Left lobe of liver (tissue), 2 donors: Measurements from ENCODE around the gene SEC24D. TPM values are rescaled to one million over a fixed set of nuclear protein-coding genes. Genes with fewer than 3 reads are reported as not detected.

ENCODE experiments used
- ATAC-seq: fragments of 200-7000 bp; cut with Tn5 transposase; one replicate; pipeline ENCODE4 v1.9.1; 2020; ENCODE audit warnings: mild to moderate bottlenecking, moderate library complexity
- DNase-seq: peaks from one replicate; pipeline ENCODE4 v3.0.0-alpha.2; 2020; ENCODE audit warnings: low spot score
- total RNA-seq: library from RNA; stranded (reverse); gene quantifications from one replicate; pipeline ENCODE4 v1.2.1, GENCODE V29; 2021
- donor health status: DM: no; HTN: no; CAD: no; lungs with moderate emphysema.
- donor health status: DM: no; HTN: yes; CAD: no.

The SEC24D gene
- total RNA-seq, 1 donor from 2014 or later, result 59.1 TPM

DNA sequence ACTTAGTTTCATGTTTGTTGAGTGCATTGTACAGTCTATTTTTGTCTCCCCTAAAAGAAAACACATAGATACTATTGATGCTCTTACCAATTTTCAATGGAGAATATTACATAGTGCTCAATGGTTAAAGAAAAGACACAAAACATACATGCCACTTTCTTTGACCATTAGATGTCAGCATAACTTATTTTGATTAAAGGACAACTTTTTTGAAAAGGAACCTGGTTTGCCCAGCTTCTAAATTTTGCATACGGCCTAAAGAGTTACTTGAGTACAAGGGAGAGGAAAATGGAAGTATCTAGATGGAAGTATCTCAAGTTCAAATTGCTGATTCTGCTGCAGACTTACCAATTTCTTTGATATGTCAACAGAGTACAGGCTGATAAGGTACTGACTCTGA lies 82.2 kb downstream of the SEC24D start:
- no peak for DNase-seq
- ATAC-seq, result no peak

DNA sequence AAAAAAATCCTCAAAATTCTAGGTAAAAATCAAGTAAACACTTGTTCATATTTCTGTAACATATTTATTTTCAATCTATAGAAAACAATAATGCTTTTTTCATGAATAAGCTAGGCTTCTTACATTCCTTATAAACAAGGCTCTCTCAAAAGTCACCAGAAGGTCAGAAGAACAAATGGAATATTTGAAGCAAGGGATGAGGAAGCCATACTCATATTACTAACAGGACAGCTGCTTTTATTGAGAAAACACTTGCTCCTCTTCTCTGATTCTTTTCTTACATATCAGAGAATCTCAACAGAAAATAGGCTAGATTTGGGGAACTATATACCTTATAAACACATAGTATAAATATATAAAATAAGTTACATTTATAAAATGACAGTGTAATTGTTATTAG lies 82.8 kb downstream of the SEC24D start:
- DNase-seq, result no peak

DNA sequence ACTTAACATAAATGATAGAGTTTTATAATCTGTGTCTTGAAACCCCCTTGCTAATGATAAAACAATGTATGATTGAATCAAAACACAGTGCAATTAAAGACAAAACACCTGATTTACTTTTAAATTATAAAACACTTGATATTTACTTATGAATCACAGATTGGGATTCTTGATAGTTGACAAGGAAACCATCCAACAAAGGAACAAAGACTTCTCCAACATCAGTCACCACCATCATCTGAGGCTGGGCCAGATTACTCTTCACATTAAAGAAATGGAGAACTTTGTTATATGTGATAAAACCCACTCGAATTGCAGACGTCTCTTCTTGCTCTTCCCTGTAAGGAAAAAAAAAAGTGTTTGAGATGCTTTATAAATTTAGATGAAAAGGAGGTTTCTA lies 83.4 kb downstream of the SEC24D start:
- no peak for DNase-seq
- no peak for ATAC-seq

More for the DNA sequence above, 82.8 kb downstream of the SEC24D start:
- ATAC-seq, result no peak

DNA sequence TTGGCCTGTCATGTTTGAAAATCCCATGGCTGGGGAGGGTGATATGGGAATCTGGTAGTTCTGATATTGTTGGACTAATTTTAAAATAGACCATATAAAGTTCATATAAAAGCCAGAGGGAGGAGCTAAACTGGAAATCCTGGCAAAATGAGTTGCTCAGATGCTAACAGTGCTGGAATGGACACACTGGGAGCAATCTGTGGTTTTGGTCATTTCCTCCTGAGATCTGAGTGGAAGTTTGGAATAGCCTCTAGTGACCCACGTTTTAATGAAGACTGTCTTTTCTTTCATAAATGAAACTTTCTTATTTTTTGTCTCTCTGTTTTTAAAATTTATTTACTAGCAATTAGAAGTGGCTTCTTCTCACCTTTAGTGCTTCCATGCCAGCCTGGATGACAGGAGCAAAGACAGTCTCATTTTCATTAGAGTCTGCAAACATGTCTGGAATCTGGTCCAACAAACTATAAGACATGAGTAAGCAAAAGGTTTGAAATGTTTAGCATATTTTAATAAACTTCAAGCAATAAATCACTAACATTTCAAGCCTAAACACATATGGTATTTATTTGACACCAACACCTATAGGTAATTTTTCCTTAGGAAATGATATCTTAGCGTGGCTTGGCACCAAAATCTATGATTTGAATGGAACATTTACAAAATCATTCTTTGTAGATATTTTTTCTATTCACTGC lies 84.2 kb downstream of the SEC24D start:
- DNase-seq (no peak), ATAC-seq (peak; percentile 23)

DNA sequence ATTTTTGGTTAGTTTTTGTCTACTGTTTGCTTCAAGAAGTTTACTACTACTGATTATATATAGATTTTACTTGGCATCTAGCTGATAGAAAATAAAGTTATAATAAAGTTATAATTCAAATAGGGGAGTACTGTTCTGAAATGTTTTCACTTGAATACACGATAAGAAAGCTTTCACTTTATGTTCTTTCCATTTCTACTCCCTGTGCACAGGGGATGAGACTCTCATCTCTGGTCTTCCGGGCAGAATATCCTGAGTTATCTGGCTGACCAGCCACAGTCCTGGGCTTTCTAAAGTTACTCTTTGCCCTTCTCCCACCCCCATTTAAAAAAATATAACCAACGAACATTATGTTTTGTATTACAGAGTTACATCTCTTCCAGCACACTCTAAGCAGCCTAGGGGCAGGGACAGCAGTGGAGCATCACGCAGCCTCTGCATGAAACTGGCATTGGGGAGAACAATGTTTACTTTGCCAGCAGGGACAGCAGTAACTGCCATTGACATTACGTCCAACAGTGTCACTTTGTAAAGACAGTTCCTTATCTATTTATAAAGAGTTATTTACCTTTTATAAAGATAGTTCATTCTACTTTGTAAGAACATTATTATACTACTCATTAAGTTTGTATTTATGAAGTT lies 86.5 kb downstream of the SEC24D start:
- DNase-seq, result peak; percentile 68
- peak; percentile 91 for ATAC-seq

DNA sequence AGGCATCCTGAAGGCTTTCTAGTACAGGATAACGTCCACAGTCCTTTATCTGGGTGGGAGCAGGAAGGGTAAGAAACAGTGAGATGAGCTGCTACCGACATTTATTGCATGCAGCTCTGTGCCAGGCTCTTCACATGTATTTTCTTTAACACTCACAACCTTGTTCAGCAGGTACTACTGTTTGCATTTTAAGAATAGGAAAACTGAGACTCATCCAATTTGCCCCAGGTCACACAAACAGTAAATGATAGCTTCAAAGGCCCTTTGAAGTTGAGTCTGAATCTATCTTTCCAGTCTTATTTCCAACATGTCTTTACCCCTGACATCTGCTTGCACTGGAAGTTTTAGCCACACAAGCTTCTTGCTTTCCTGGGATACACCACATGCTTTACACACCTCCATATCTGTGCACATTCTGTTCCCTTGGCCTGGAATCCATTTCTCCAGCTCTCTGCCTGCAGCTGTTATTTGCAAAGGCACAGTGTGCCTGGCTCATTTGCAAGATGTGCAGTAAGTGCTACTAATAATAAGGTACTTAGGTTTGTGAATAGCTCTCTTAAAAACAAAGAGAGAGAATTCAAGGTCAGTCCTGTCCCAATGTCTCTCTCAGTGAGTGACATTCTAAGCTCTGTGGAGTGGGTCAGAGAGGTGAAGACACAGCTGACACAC lies 89.5 kb downstream of the SEC24D start:
- DNase-seq (no peak), ATAC-seq (no peak)

DNA sequence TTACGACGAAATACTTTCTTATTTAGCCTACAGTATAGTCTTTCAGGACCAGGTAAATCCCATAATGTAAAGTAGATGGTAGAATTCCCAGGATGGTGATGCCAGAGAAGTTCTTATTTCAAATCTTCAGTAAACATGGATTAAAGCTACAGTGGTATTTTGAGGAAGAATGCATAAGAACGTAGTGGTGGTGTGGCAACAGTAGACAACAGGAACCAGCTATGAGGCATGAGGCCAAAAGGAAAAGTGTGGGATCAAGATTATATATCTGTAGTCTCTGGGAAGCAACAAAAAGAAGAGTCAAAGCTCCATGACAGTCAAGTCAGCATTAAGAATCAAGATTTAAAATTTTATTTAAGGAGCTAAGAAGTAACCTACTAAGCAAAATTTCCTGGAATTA lies 90.6 kb downstream of the SEC24D start:
- no peak for DNase-seq
- no peak for ATAC-seq

DNA sequence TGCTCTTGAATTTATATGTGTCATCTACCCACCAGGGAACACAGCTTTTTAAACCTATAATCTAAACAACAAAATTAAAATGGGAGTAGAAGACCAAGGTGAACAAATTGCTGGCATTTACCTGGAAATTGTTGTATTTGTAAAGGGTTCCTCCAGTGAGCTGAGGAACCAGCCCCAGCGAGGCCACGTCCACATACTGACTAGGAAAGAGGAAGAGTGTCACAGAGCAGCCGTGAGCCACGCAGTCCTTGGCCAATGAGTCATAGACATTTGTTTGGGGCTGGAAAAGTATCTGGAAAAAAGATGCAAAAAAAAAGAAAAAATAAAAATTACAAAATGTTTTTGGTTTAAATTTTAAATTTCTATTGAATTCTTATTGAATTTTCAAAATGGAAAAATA lies 92.1 kb downstream of the SEC24D start:
- DNase-seq (no peak), ATAC-seq (no peak)

DNA sequence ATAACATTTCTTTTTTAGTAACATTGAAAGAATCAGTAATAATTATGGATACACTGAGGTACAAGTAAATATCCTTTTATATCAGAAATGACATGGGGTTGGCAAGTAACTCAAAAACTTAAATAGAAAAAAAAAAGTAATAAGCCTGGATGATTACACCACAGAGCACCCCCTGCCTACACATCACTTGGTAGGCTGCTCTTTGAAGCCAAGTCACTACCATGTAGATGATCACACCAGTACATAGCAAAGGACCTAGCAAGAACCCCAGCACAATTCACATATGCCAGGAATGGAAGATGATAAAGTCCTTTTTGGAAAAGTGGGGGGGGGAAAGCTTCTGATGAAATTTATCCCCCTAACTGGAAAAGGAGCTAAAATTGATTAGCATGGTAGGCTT lies 93.9 kb downstream of the SEC24D start:
- DNase-seq (no peak), ATAC-seq (peak; percentile 32)

DNA sequence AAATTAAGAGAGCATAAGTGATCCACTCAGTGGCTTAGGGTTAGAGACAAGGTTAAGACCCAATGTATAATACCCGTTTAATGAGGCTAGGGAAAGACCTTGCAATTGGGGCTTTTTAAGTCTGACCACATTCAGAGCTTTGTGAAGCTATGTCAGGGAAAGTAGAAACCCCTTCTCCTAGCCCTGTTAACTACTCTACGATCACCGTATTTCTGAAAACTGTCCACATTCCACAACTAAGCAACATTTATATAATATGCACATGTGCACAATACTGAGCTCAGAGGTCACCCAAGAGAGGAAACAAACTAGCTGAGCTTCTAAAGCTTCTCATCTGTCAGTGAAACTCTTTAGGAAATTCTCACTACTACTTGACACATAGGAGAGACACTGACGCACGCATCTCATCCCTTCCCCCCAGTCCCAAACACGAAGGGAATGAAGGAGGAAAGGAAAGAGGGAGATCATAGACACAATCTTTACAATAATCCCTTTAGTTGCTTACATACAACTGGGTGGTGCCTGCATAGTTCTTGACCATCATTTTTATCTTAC lies 94.5 kb downstream of the SEC24D start:
- DNase-seq (no peak), ATAC-seq (peak; percentile 42)

DNA sequence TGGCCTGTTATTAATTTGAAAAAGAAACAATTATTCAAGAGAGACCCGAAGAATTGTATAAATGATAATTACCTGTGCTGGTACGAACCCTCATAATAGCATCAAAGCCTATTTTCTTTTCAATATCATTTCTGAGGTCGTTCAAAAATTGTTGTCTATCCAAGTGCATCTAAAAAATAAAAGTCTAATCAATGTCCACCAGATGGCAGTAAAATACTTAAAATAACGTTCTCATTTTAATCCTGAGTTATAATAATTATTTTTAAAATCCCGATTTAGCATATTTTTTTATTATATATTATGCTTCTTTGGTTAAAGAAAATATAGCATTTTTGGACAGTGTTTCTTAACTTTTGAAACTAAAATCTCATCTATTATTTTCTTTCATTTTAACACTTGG lies 95.1 kb downstream of the SEC24D start:
- DNase-seq (no peak), ATAC-seq (no peak)

DNA sequence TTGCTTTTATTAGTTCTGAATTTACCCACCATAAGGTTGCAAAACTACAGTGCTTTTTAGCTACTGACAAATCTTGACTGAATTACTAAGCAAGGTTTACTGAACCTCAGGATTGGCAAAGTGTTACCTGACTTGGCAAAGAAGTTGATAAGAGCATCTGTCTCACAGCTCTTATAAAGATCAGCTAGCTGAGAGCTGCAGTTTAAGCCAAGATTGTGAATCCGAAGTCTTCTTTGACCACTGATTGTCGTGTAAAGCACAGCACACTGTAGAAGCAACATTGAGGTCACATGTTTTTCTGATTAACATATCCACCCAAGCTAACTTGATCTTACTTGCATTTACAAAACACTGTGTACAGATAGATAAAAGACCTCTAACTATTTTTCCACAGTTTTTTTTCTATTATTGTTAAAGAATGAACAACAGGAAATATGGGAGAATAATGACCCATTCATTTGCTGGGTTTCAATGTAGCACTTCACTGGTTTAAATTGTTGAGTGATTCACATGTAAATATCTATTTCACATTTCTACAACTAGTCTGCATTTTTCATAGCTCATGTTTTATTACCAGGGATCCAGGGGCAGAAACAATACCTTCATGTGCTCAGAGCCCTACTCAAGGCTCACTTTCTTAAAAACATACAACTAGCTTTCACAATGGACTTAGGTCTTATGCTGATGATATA lies 96.8 kb downstream of the SEC24D start:
- DNase-seq (no peak), ATAC-seq (peak; percentile 46)

DNA sequence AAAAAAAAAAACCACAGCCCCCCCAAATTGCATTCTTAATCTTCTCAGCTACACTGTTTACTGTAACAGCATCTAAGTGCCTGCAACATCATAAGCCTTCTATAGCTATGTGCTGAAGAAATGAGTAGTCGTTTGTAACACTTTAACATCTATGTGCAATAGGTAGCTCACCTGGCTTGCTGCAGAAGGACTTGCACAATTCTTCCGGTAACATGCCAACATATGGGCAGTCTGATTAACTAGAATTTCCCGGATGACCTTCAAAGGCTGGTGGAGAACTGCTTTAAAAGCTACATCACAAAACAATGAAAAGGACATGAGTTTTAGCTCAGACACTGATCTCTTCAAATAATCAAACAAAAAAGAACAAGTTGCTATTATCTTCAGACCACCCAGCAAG lies 97.8 kb downstream of the SEC24D start:
- ATAC-seq (peak; percentile 62), DNase-seq (no peak)

DNA sequence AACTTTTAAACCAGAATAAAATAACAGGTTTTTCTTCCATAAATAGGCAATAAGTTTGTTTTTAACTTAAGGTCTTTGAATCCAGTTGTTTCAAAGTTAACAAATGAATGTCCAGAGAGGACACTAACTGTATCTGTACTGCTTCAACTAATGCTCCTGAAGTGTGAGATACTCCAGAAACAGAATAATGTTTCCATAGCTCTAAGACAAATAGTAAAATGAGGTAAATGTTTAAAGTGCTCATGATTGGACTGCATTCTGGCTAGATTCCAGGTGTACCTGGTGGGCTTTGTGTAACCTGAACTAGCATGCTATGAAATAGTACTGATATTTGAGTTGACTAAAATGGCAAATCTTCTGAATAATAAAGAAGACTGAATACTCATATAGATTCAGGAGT lies 99.0 kb downstream of the SEC24D start:
- DNase-seq (no peak), ATAC-seq (no peak)

DNA sequence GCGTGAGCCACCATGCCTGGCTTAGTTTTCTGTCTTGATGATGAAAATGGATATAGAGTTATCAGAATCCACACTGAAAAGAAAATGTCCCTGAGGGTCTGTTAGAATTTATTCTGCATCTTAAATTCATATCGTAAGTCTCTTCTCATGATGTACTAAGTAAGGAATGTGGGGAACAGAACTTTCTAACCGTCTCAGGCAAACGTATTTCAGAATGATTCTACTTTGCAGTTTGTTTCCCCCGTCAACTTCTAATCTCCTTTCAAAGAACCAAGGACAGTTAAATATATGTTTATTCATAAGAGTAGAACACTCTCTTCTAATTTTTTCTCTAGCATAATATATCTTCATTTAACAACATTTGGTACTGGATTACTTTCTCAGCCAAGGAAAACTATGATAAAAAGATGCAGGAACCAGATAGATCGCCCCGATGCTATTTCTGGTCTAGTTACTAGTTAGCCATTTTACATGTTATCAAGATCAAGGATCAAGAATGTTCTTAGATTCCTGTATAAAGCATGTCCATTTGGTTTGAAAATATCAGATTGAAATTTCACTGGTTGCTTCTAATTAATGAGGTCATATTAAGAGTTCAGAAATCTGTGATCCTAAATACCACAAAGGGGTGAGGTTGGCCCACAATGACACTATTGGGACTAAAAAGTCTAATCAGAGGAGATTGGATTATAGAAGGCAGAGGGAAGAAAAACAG lies 101.3 kb downstream of the SEC24D start:
- ATAC-seq (no peak), DNase-seq (no peak)

DNA sequence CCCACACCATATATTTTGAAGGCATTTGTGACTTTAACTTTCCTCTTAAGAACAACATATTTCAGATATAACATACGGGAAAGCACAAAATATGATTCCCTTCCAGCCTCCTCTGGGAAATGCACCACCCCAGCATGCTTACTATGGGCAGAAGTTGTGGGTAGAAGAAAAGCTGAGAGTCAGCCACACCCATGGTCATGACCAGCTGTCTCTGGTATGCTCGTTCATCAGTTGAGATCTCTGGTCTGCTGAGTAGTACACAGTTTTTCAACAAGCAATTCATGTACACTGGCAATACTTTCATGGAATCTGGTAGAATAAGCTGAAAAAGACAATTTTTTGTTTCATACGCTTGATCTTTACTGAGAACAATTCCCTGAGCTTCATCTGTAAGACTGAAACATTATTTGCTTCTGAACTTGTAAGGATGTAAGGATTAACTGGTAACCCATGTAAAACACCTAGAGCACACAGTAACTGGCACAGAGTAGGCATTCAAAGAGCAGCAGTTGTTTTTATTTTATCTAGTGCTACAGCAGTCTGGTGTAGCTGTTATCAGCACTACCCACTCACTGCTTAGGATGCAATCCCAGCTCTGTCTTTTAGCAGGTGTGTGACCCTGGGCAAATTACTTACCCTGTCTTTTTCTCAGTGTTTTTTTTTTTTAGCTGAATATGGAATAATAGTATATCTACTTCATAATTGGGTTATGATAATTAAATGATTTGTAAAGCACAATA lies 103.2 kb downstream of the SEC24D start:
- ATAC-seq (no peak), DNase-seq (no peak)

DNA sequence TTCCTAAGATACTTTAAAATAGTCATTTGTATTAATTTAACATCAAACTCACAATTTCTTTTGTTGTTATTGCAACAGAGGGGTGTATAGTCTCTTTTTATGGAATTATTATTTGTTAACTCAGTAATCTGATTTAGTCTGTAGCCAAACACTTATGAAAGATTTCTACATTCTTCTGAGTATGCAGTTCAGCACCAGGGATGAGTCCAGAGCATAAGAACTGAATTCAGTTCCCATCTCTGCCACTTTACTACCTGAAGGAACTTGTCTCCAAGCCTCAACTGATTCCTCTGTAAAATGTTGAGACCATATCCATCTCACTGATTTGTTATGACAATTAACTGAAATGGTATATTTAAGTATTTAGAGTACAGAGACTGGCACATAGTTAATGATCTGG lies 105.2 kb downstream of the SEC24D start:
- ATAC-seq (no peak), DNase-seq (no peak)

DNA sequence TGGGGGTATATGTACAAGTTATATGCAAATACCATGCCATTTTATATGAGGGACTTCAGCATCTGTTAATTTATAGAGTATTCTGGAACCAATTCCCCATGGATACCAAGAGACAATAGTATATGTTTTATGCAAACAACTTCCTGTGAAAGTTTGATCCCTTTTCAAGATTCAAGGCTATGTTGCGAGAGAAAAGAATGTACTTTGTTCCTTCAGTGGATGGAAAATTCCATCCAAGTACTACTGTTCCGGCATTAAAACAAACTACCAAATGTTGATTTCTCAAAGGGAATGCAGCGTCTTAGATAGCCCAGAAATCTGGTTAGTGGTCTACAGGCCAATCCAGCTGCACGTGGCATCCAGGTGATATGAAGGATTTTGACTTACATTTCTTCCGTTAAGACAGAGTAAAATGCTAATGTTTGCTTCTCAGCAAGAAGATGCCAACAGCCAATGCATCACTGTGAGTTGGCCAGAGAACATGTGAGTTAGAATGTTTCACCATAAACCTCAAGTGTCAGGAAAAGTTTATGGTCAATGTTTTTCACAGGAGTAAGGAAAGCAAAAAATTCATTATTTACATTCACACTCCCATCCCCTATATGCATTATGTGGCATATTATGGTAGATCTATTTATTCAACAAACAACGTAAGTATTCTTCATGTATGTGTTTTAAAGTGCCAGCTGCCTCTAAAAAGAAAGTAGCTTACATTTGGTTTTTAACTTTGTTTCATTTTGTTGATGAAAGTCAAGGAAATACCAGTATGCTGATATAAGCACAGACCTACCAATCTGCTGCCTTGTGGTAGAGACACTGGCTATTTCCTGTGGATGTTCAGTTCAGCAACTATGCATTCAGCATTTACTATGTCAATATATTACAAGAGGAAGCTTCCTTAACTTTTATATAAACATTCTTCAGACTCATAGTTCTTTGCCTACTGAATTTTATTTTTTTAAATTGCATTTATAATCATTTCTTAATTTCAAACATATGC lies 106.3 kb downstream of the SEC24D start:
- DNase-seq (no peak), ATAC-seq (no peak)

DNA sequence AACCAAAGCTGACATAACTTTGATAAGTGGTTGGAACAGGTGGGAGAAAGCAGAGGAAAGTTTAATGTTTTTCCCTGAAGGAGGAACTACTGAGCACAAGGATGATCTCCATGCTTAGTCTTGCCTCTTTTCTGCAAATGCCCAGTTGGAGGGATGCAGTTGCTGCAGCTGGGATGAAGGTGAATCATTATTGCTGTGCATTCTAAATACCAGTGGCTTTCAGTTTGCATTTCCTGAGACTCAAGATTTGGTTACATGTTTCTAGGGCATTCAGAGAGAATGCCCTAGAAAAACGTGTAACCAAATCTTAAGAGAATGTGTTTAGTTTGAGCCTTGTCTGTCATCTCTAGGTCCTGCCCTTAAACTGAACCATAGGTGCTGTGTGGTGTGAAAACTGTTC lies 108.6 kb downstream of the SEC24D start:
- no peak for ATAC-seq

More for the DNA sequence above, 108.6 kb downstream of the SEC24D start:
- DNase-seq, result no peak
